Measurements from ENCODE around the gene GRIP1.

- TF ChIP-seq EZH2 (IDR thresholded peaks at IDR 0.05; ENCODE audit: borderline replicate concordance, low read depth, low read length, severe bottlenecking): no peak
- TF ChIP-seq, protein P1, sequence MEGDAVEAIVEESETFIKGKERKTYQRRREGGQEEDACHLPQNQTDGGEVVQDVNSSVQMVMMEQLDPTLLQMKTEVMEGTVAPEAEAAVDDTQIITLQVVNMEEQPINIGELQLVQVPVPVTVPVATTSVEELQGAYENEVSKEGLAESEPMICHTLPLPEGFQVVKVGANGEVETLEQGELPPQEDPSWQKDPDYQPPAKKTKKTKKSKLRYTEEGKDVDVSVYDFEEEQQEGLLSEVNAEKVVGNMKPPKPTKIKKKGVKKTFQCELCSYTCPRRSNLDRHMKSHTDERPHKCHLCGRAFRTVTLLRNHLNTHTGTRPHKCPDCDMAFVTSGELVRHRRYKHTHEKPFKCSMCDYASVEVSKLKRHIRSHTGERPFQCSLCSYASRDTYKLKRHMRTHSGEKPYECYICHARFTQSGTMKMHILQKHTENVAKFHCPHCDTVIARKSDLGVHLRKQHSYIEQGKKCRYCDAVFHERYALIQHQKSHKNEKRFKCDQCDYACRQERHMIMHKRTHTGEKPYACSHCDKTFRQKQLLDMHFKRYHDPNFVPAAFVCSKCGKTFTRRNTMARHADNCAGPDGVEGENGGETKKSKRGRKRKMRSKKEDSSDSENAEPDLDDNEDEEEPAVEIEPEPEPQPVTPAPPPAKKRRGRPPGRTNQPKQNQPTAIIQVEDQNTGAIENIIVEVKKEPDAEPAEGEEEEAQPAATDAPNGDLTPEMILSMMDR (IDR thresholded peaks at IDR 0.05; ENCODE audit: borderline replicate concordance, extremely low read depth, low read length, poor library complexity, severe bottlenecking): no peak
These were observed 35.1 kb upstream of the GRIP1 start for GRCh38 chr12:66713984-66714383.

Data from DND-41 (cell line).